GM12878 (cell line): ENCODE data around the gene THEM4. TPM values are rescaled to one million over a fixed set of nuclear protein-coding genes. Genes with fewer than 3 reads are reported as not detected.

Experiments
- ATAC-seq: fragments of 200-7000 bp; cut with Tn5 transposase; 3 replicates; pipeline ENCODE4 v1.9.1; 2020; ENCODE audit warnings: mild to moderate bottlenecking, moderate library complexity
- BruUV-seq: library from RNA; stranded (reverse); fragments of 400-500 nt; replicated peaks from 2 replicates; lab custom pipeline; 2021; lab: Mats Ljungman, UMichigan
- CTCF ChIA-PET: fragments of 300-600 bp; sonication (Branson Sonifier 250); formaldehyde crosslinking; extraction: SDS; loops from one replicate; lab custom pipeline; 2021; ENCODE audit warnings: inconsistent platforms; lab: Yijun Ruan, JAX
- POLR2A ChIA-PET: fragments of 350-600 bp; formaldehyde crosslinking; extraction: SDS; loops from one replicate; lab custom pipeline; 2021; ENCODE audit warnings: inconsistent platforms; lab: Charles Lee
- RAD21 ChIA-PET: fragments of 300-600 bp; sonication (Branson Sonifier 250); formaldehyde crosslinking; loops from one replicate; lab custom pipeline; 2023; ENCODE audit warnings: antibody characterized with exemption; ENCODE audit not compliant: unreplicated experiment; lab: Charles Lee
- SMC1A ChIA-PET: fragments of 300-600 bp; sonication (Branson Sonifier 250); formaldehyde crosslinking; loops from one replicate; lab custom pipeline; 2023; ENCODE audit not compliant: unreplicated experiment, uncharacterized antibody; lab: Charles Lee
- DNase-seq: peaks from one replicate; pipeline ENCODE4 v3.0.0-alpha.2; 2011; ENCODE audit warnings: low read depth, low spot score
- FAIRE-seq: peaks from 3 replicates; lab custom pipeline; 2011; peaks lifted over from hg19 to GRCh38; lab: Jason Lieb, UNC
- H2AFZ ChIP-seq: 2 replicates; pipeline ENCODE4 v1.6.0; 2011; ENCODE audit warnings: low read depth, low read length, control low read depth; ENCODE audit not compliant: control insufficient read depth
- H3K27ac ChIP-seq: 2 replicates; pipeline ENCODE4 v1.5.1; 2011; ENCODE audit warnings: control low read depth; ENCODE audit not compliant: control insufficient read depth, insufficient read depth
- H3K27me3 ChIP-seq, 2 experiments: replicated peaks in 1 of 2; 2 replicates each; pipeline versions ENCODE4 v1.6.0 to v1.6.1; 2011; ENCODE audit warnings: low read length in 1 of 2; ENCODE audit not compliant: control insufficient read depth in 2 of 2, insufficient read depth in 2 of 2
- H3K36me3 ChIP-seq, 2 experiments: 2 replicates each; pipeline ENCODE4 v1.5.1; 2011; ENCODE audit warnings: low read length in 1 of 2; ENCODE audit not compliant: control insufficient read depth in 2 of 2, insufficient read depth in 2 of 2
- H3K4me1 ChIP-seq: 2 replicates; pipeline ENCODE4 v1.6.1; 2011; ENCODE audit warnings: mild to moderate bottlenecking, low read length, moderate library complexity, mixed read lengths; ENCODE audit not compliant: control insufficient read depth, insufficient read depth
- H3K4me2 ChIP-seq: 2 replicates; pipeline ENCODE4 v1.6.0; 2011; ENCODE audit warnings: control low read depth; ENCODE audit not compliant: control insufficient read depth, insufficient read depth
- H3K4me3 ChIP-seq: fragments of 200-600 bp; sonication (generic); 2 replicates; pipeline ENCODE4 v1.5.1; 2016
- H3K79me2 ChIP-seq: 2 replicates; pipeline ENCODE4 v1.6.0; 2011; ENCODE audit warnings: low read length; ENCODE audit not compliant: control insufficient read depth, insufficient read depth
- H3K9ac ChIP-seq: 2 replicates; pipeline ENCODE4 v1.8.0; 2011; ENCODE audit warnings: low read length, control low read depth, mixed read lengths; ENCODE audit not compliant: control insufficient read depth, insufficient read depth
- H3K9me3 ChIP-seq: replicated peaks from 3 replicates; pipeline ENCODE4 v1.5.1; 2011; ENCODE audit warnings: mild to moderate bottlenecking, low read length; ENCODE audit not compliant: control insufficient read depth, insufficient read depth
- H4K20me1 ChIP-seq: 2 replicates; pipeline ENCODE4 v1.6.0; 2011; ENCODE audit not compliant: control insufficient read depth, insufficient read depth
- CBX5 ChIP-seq: sonication (generic); IDR thresholded peaks from 2 replicates; pipeline ENCODE4 v1.6.1; 2016; ENCODE audit warnings: low read depth, moderate library complexity, mild to moderate bottlenecking, inconsistent platforms
- FOXK2 ChIP-seq: fragments of 450-650 bp; IDR thresholded peaks from 2 replicates; pipeline ENCODE4 v1.6.1; 2017; ENCODE audit warnings: mild to moderate bottlenecking, moderate library complexity
- NR2C2 ChIP-seq: IDR thresholded peaks from 2 replicates; pipeline ENCODE4 v1.6.1; 2011; ENCODE audit warnings: borderline replicate concordance, low read depth; ENCODE audit not compliant: control insufficient read depth, insufficient read length
- SMAD1 ChIP-seq: fragments of 450-650 bp; IDR thresholded peaks from 2 replicates; pipeline ENCODE4 v1.6.1; 2018; ENCODE audit warnings: mild to moderate bottlenecking, low read depth; ENCODE audit not compliant: partially characterized antibody
- TCF7 ChIP-seq: IDR thresholded peaks from 2 replicates; pipeline ENCODE4 v1.6.1; 2014; ENCODE audit warnings: antibody characterized with exemption, borderline replicate concordance
- ZNF384 ChIP-seq: IDR thresholded peaks from 2 replicates; pipeline ENCODE4 v1.6.1; 2012; ENCODE audit warnings: low read depth, mild to moderate bottlenecking, low read length, improper control_type of control experiment, borderline replicate concordance
- ZNF622 ChIP-seq: fragments of 450-650 bp; IDR thresholded peaks from 2 replicates; pipeline ENCODE4 v1.6.1; 2017; ENCODE audit warnings: mild to moderate bottlenecking, inconsistent platforms
- WGBS: methylation state at CpG from one replicate; pipeline ENCODE4 v1.1.6; 2016; ENCODE audit warnings: low lambda C conversion rate; ENCODE audit not compliant: insufficient replicate concordance, insufficient coverage; ENCODE audit errors: missing lambda C conversion rate; 5-methylcytosine and 5-hydroxymethylcytosine counted together
- in situ Hi-C: fragments of 300-500 bp; cut with MboI; formaldehyde crosslinking; loops from 9 replicates; pipeline ENCODE4 v1.14.3; 2018; ENCODE audit warnings: mixed read lengths
- intact Hi-C: fragments of 100-400 bp; cut with micrococcal nuclease; formaldehyde crosslinking; loops from one replicate; pipeline ENCODE4 v1.14.2; 2022; ENCODE audit not compliant: unreplicated experiment
- polyA plus RNA-seq, 11 experiments: library from polyadenylated mRNA; depleted of rRNA in 4 of 11; unstranded in 6 of 11; stranded (reverse) in 5 of 11; fragments of >200 nt; fragmentation: Nextera tagmentation in 4 of 11; fragmentation: Illumina TruSeq in 1 of 11; extraction: Ambion mirVana in 4 of 11; extraction: Trizol in 1 of 11; gene quantifications; 1 replicate in 1 of 11; 2 replicates in 10 of 11; pipeline versions ENCODE4 v1.2.1 to v1.2.3, GENCODE V29; 2011 to 2016; ENCODE audit warnings: inconsistent platforms in 2 of 11, missing spikeins in 2 of 11, low read depth in 1 of 11
- total RNA-seq, 4 experiments: library from RNA; depleted of rRNA in 3 of 4; stranded (reverse); fragments of >200 nt in 3 of 4; fragmentation: Illumina TruSeq in 1 of 4; extraction: Trizol in 1 of 4; gene quantifications; 2 replicates each; pipeline versions ENCODE4 v1.2.1 to v1.2.3, GENCODE V29; 2013 to 2021
- TF ChIP-seq, protein P1 (sequence below): fragments of 450-650 bp; IDR thresholded peaks from 2 replicates; pipeline ENCODE4 v1.6.1; 2016; ENCODE audit warnings: mild to moderate bottlenecking
- TF ChIP-seq, protein P2 (sequence below): IDR thresholded peaks from 2 replicates; pipeline ENCODE4 v1.6.1; 2011; ENCODE audit warnings: borderline replicate concordance, low read depth, mild to moderate bottlenecking, moderate library complexity, low read length; ENCODE audit not compliant: insufficient read depth, poor library complexity, severe bottlenecking
- TF ChIP-seq, protein P3 (sequence below): IDR thresholded peaks from 2 replicates; pipeline ENCODE4 v1.6.1; 2012; ENCODE audit warnings: mild to moderate bottlenecking, low read depth, low read length
- TF ChIP-seq, protein P4 (sequence below): fragments of 450-650 bp; IDR thresholded peaks from 2 replicates; pipeline ENCODE4 v1.6.1; 2017; ENCODE audit warnings: mild to moderate bottlenecking, moderate library complexity

Gene THEM4
- total and polyA plus RNA-seq, 10 of the 15 experiments (the other 5 are each of a cell fraction or from before 2014, with no cell fraction given) = 3.4 to 30.8 (median 17.9) TPM

- ATAC-seq (peak; percentile 16; the same call in 1 of the 3 replicates), DNase-seq (no peak), FAIRE-seq (no peak)
- Histone ChIP-seq H3K9ac (no peak overlapping the region), H3K79me2 (no peaks in the 10 kb centered on the region), H3K27me3 (peaks cover 0 to 3% of the 10 kb centered on the region in 2 experiments; a peak in 1 of 4 replicates), H3K27ac (no peak overlapping the region), H3K4me3 (no peak overlapping the region), H3K4me2 (no peak overlapping the region), H4K20me1 (no peaks in the 10 kb centered on the region), H2AFZ (no peak overlapping the region), H3K36me3 (no peaks in the 10 kb centered on the region), H3K9me3 (no peaks in the 10 kb centered on the region), H3K4me1 (peaks cover 9% of the 10 kb centered on the region)
- BruUV-seq = no TSS peak
- POLR2A ChIA-PET = interaction anchor here (1.2 to 1.6 kb wide), 3 partner anchors 19 to 22 kb away, joined by 4 to 9 read pairs (median 8); partner anchors contain the start of gene C2CD4D
- CTCF ChIA-PET = interaction anchor here (0.6 to 2.8 kb wide), 7 partner anchors 11 to 142 kb away, joined by 3 to 6 read pairs (median 6); no protein-coding TSS in a partner anchor
- RAD21 ChIA-PET = interaction anchor here (0.6 to 2.7 kb wide), 8 partner anchors 13 to 532 kb away, joined by 3 to 10 read pairs (median 4); partner anchors contain the start of genes C2CD4D and MRPL9
- intact Hi-C loops (no loop called here), in situ Hi-C loops (no loop called here)
- WGBS = 64% methylated on average over 6 of the region's 6 CpGs
- SMC1A ChIA-PET = interaction anchor here (0.7 to 2.3 kb wide), 4 partner anchors 10 to 154 kb away, joined by 3 to 6 read pairs (median 4); partner anchors contain the start of gene C2CD4D
- TF ChIP-seq ZNF384 (no peak), TCF7 (no peak), CBX5 (no peak), FOXK2 (no peak), NR2C2 (no peak), ZNF622 (no peak), SMAD1 (no peak)
- TF ChIP-seq, protein P1, sequence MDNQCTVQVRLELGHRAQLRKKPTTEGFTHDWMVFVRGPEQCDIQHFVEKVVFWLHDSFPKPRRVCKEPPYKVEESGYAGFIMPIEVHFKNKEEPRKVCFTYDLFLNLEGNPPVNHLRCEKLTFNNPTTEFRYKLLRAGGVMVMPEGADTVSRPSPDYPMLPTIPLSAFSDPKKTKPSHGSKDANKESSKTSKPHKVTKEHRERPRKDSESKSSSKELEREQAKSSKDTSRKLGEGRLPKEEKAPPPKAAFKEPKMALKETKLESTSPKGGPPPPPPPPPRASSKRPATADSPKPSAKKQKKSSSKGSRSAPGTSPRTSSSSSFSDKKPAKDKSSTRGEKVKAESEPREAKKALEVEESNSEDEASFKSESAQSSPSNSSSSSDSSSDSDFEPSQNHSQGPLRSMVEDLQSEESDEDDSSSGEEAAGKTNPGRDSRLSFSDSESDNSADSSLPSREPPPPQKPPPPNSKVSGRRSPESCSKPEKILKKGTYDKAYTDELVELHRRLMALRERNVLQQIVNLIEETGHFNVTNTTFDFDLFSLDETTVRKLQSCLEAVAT = no peak
- TF ChIP-seq, protein P2, sequence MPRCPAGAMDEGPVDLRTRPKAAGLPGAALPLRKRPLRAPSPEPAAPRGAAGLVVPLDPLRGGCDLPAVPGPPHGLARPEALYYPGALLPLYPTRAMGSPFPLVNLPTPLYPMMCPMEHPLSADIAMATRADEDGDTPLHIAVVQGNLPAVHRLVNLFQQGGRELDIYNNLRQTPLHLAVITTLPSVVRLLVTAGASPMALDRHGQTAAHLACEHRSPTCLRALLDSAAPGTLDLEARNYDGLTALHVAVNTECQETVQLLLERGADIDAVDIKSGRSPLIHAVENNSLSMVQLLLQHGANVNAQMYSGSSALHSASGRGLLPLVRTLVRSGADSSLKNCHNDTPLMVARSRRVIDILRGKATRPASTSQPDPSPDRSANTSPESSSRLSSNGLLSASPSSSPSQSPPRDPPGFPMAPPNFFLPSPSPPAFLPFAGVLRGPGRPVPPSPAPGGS = no peak
- TF ChIP-seq, protein P3, sequence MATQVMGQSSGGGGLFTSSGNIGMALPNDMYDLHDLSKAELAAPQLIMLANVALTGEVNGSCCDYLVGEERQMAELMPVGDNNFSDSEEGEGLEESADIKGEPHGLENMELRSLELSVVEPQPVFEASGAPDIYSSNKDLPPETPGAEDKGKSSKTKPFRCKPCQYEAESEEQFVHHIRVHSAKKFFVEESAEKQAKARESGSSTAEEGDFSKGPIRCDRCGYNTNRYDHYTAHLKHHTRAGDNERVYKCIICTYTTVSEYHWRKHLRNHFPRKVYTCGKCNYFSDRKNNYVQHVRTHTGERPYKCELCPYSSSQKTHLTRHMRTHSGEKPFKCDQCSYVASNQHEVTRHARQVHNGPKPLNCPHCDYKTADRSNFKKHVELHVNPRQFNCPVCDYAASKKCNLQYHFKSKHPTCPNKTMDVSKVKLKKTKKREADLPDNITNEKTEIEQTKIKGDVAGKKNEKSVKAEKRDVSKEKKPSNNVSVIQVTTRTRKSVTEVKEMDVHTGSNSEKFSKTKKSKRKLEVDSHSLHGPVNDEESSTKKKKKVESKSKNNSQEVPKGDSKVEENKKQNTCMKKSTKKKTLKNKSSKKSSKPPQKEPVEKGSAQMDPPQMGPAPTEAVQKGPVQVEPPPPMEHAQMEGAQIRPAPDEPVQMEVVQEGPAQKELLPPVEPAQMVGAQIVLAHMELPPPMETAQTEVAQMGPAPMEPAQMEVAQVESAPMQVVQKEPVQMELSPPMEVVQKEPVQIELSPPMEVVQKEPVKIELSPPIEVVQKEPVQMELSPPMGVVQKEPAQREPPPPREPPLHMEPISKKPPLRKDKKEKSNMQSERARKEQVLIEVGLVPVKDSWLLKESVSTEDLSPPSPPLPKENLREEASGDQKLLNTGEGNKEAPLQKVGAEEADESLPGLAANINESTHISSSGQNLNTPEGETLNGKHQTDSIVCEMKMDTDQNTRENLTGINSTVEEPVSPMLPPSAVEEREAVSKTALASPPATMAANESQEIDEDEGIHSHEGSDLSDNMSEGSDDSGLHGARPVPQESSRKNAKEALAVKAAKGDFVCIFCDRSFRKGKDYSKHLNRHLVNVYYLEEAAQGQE = no peak
- TF ChIP-seq, protein P4, sequence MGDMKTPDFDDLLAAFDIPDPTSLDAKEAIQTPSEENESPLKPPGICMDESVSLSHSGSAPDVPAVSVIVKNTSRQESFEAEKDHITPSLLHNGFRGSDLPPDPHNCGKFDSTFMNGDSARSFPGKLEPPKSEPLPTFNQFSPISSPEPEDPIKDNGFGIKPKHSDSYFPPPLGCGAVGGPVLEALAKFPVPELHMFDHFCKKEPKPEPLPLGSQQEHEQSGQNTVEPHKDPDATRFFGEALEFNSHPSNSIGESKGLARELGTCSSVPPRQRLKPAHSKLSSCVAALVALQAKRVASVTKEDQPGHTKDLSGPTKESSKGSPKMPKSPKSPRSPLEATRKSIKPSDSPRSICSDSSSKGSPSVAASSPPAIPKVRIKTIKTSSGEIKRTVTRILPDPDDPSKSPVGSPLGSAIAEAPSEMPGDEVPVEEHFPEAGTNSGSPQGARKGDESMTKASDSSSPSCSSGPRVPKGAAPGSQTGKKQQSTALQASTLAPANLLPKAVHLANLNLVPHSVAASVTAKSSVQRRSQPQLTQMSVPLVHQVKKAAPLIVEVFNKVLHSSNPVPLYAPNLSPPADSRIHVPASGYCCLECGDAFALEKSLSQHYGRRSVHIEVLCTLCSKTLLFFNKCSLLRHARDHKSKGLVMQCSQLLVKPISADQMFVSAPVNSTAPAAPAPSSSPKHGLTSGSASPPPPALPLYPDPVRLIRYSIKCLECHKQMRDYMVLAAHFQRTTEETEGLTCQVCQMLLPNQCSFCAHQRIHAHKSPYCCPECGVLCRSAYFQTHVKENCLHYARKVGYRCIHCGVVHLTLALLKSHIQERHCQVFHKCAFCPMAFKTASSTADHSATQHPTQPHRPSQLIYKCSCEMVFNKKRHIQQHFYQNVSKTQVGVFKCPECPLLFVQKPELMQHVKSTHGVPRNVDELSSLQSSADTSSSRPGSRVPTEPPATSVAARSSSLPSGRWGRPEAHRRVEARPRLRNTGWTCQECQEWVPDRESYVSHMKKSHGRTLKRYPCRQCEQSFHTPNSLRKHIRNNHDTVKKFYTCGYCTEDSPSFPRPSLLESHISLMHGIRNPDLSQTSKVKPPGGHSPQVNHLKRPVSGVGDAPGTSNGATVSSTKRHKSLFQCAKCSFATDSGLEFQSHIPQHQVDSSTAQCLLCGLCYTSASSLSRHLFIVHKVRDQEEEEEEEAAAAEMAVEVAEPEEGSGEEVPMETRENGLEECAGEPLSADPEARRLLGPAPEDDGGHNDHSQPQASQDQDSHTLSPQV = no peak
Measured at GRCh38 chr1:151858886-151859665, 50.2 kb downstream of the THEM4 start.
